ENCODE data around the gene VGLL1.

VGLL1 gene, protein sequence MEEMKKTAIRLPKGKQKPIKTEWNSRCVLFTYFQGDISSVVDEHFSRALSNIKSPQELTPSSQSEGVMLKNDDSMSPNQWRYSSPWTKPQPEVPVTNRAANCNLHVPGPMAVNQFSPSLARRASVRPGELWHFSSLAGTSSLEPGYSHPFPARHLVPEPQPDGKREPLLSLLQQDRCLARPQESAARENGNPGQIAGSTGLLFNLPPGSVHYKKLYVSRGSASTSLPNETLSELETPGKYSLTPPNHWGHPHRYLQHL

GRCh38 chrX:136531951-136532350, at the start of gene VGLL1:
TSS of gene VGLL1 (plus strand) at chrX:136532215. CDS start at chrX:136536021, 3,806 bp downstream.
- no peak for DNase-seq (ENCODE audit: low read depth in 4 of 4, low spot score in 1 of 4)

GRCh38 chrX:136487647-136488046, 44.4 kb upstream of the VGLL1 start, which contains the start of gene BRS3:
TSS of gene BRS3 (plus strand) at chrX:136487947. CDS start at chrX:136488115, 168 bp downstream.
- no peak for DNase-seq (ENCODE audit: low read depth in 4 of 4, low spot score in 1 of 4)

- DNase-seq (ENCODE audit: low read depth in 4 of 4, low spot score in 1 of 4), result no peak
These were observed 43.3 kb upstream of the VGLL1 start for GRCh38 chrX:136488706-136489105.

- DNase-seq (ENCODE audit: low read depth in 4 of 4, low spot score in 1 of 4), result no peak
These were observed 40.2 kb upstream of the VGLL1 start for GRCh38 chrX:136491832-136492231.

DNA sequence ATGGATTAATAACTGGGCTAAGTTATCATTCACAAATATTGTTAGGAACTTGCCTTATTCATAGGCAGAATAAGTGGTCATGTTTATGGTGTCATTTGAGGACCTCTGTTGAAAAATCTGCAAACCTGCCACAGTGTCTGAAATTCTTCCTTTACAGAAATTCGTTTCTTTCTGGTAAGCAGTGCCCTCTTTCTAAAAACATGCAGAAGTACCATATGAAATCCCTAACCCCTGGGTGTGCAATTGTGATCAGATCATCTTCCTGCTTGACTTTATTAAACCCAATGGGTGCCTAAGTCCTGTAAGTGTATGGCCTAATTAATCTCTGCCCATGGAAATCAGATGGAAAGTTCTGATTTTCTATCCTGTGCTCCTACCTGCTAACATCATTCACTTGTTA, 39.0 kb upstream of the VGLL1 start:
- DNase-seq (ENCODE audit: low read depth in 4 of 4, low spot score in 1 of 4), result no peak

DNA sequence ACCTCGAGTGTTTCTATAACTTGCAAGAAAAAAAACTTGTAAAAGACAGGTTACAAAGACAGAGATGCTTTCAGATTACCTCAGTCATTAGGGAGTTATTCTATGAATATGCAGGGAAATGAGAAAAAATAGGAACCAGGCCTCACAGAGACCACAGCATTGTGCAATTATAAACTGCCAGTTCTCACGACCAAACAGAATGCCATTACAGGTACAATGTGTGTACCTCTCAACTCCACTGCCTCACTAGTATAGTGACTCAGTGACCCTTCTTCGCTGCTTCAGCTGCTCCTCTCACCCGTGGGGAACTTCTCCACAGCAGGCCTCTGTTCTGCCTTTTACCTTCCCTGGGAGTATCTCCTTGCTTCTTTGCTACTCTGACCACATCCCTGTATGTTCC, 37.0 kb upstream of the VGLL1 start:
- DNase-seq (ENCODE audit: low read depth in 4 of 4, low spot score in 1 of 4), result no peak

DNA sequence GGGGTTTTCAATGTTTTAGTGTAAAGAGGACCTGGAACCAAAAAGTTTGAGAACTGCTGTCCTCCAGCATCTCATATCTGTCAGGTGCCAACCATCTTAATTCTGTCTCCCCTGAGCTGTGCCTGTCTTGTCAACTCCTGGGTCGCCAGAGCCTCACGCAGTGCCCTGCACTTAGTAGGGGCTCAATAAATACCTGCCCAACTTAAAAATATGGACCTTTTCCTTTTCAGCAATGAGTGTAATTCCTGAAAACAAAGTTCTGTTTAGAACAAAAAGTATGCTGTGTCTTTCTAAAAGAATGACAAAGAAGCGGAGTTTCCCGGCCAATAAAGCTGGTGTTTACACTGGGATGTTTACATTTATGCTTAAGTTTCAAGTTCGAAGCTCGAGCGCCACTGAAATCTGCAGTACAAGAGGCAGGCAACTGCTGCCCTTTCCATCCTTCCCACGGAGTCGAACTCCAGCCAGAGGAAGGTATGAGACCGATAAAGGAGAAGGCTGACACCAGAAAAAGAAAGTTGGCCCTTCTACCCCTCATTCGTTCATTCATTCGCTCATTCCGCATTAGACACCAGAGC, 35.7 kb upstream of the VGLL1 start:
- no peak for DNase-seq (ENCODE audit: low read depth in 4 of 4, low spot score in 1 of 4)

GRCh38 chrX:136496764-136497555, 35.1 kb upstream of the VGLL1 start:
- peak; percentile 49 to 80 (median 64) for DNase-seq (ENCODE audit: low read depth in 4 of 4, low spot score in 1 of 4)

GRCh38 chrX:136497556-136498052, 34.4 kb upstream of the VGLL1 start, which contains the start of gene HTATSF1:
TSS of gene HTATSF1 (plus strand) at chrX:136497592. CDS start at chrX:136497685, 93 bp downstream.
- peak in 1 of 4 experiments; percentile 0 for DNase-seq (ENCODE audit: low read depth in 4 of 4, low spot score in 1 of 4)

DNA sequence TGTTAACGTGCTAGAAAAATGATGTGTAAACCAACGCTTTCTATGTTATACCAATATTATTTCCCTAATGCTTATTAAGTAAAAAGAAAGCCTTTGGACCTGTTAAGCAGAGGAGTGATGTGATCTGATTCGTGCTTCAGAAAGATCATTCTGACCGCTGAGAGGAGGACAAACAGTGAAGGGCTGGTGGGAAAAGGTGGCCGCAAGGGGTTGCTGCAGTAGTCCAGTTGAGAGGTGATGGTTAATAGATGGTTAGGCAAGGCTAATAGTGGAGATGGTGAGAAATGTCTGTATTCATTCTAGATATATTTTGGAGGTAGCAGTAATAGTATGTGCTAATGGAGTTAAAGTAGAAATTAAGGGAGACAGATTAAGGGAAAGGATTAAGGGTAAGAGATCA, 12.9 kb upstream of the VGLL1 start:
- no peak for DNase-seq (ENCODE audit: low read depth in 4 of 4, low spot score in 1 of 4)

DNA sequence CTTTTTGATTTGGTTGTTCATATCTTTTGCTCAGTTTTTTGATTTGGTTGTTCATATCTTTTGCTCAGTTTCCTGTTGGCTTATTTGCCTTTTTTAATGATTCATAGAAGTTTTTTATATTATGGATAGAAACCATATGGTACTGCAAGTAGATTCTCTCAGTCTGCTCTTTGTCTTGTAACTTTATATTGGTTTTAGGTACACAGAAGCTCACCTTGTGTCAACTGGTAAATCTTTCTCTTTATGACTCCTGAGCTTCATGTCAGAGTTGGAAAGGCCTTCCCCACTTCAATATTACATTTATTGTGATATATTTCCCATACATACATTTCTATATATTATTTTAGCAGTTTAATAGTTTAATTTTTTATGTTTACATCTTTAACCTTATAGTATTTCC, 8.2 kb upstream of the VGLL1 start:
- DNase-seq (ENCODE audit: low read depth in 4 of 4, low spot score in 1 of 4), result no peak

DNA sequence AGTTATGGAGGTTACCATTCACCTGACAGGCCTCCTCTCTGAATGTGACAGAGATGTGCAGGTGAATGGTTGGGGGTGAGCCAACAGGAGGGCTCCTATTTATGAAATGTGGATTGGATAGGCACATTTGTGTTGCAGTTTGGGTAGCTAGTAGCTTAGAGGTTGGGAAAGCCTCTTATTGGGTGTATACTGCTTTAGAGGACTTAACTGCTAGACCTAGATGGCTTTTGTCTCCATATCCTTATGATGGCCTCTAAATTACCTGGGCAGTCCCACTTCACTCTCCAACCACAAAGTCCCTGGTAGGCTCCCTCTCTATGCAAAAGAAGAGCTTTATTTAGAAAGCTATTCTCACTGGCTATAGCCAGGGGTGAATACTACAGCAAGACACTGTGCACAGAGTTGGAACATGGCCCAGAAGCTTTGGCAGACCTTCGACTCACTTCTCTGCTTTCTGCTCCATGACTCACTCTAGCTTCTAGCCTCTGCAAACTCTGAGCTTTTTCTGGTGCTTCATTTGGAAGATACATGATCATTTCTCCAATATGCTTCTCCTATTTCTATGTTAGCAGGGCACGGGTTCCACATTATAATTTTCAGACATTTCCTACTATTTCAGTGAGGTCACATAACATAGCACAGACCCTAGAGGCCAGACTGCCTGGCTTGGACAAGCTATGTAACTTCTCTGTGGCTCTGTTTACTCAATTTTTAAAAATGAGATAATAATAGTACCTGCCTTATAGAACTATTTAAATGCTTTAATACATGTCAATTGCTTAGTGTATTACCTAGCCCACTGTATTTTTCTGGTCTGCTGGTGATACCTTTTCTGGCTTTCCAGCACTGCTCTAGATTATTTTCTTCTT, 6.0 kb upstream of the VGLL1 start:
- DNase-seq (ENCODE audit: low read depth in 4 of 4, low spot score in 1 of 4), result no peak

GRCh38 chrX:136528645-136529315, 3.2 kb upstream of the VGLL1 start:
- no peak for DNase-seq (ENCODE audit: low read depth in 4 of 4, low spot score in 1 of 4)

GRCh38 chrX:136529795-136530194, 2.2 kb upstream of the VGLL1 start:
- no peak for DNase-seq (ENCODE audit: low read depth in 4 of 4, low spot score in 1 of 4)

- DNase-seq (ENCODE audit: low read depth in 4 of 4, low spot score in 1 of 4), result no peak
These were observed 2.1 kb downstream of the VGLL1 start for GRCh38 chrX:136534131-136534530.

GRCh38 chrX:136538811-136539210, 6.8 kb downstream of the VGLL1 start:
- no peak for DNase-seq (ENCODE audit: low read depth in 4 of 4, low spot score in 1 of 4)

DNA sequence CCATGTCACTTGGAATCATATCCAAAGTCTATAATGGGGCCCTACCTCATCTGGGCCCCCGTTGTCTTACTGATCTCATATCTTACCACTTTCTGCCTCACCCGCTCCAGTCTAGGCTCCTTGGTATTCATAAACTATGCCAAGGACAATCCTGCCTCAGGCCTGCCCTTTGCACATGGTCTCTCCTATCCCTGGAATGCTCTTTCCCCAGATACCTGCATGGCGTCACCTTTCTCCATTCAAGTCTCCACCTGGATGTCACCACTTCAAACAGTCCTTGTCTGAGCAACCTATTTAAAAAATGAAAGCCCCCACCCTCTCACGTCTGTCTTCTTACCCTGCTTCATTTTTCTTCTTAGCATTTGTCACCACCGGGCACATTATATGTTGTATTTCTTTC, 8.2 kb downstream of the VGLL1 start:
- no peak for DNase-seq (ENCODE audit: low read depth in 4 of 4, low spot score in 1 of 4)

DNA sequence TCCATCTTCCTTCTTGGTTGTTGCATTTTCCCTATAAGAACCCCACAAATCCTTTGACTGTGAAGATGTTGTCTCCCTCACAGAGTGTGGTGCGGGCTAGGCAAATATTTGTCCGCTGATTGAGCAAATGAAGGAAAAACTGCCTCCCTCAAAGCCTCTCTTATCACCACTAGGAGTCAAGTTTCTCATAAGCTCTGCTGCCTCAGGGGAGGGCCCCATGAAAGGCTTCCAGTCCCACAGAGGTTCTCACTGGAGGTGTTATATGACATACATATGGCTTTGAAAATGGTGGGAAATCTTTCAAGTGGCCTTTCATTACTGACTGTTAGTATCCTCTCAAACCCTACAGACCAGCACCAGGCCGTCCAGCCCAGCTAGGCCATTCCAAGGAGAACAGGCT, 9.3 kb downstream of the VGLL1 start:
- DNase-seq (ENCODE audit: low read depth in 4 of 4, low spot score in 1 of 4), result no peak

DNA sequence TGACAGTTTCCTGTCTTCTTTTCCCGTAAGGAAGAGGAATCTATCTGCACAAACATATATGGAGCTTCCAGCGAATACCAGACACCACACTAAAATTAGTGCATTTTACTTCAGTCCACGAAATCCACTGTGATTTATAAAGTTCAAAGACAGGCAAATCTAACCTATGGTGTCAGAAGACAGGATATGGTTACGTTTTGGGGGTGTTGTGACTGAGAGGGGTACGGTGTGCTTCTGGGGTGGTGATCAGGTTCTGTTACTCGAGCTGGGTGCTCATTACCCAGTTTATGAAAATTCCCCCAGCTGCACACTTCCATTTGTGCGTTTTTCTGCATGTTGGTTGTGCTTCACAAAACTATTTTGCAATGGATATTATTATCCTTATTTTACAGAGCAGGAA, 10.3 kb downstream of the VGLL1 start:
- DNase-seq (ENCODE audit: low read depth in 4 of 4, low spot score in 1 of 4), result no peak

GRCh38 chrX:136546371-136546781, 14.4 kb downstream of the VGLL1 start:
- no peak for DNase-seq (ENCODE audit: low read depth in 4 of 4, low spot score in 1 of 4)
